Fibroblast of villous mesenchyme (primary cell): ENCODE measurements around the gene IER3IP1. TPM values are rescaled to one million over a fixed set of nuclear protein-coding genes. Genes with fewer than 3 reads are reported as not detected.
"Not testable (repeated sequence)": the region's sequence is repeated elsewhere in the genome, so short reads cannot be mapped to it uniquely, and the experiment has no call there.

ENCODE experiments used
- DNase-seq: peaks from one replicate; pipeline ENCODE4 v3.0.0-alpha.2; 2010; ENCODE audit warnings: low read depth
- H3K4me3 ChIP-seq: 2 replicates; pipeline ENCODE4 v1.5.1; 2011; ENCODE audit warnings: low read depth, mild to moderate bottlenecking, low read length
- CTCF ChIP-seq: IDR thresholded peaks from 2 replicates; pipeline ENCODE4 v1.5.1; 2012; ENCODE audit warnings: low read depth, mild to moderate bottlenecking, low read length; ENCODE audit not compliant: insufficient read depth
- total RNA-seq: library from RNA; depleted of rRNA; stranded (reverse); fragments of >200 nt; gene quantifications from 2 replicates; pipeline ENCODE4 v1.2.3, GENCODE V29; 2012

The IER3IP1 gene
- total RNA-seq, 1 donor: 27.6 TPM

DNA sequence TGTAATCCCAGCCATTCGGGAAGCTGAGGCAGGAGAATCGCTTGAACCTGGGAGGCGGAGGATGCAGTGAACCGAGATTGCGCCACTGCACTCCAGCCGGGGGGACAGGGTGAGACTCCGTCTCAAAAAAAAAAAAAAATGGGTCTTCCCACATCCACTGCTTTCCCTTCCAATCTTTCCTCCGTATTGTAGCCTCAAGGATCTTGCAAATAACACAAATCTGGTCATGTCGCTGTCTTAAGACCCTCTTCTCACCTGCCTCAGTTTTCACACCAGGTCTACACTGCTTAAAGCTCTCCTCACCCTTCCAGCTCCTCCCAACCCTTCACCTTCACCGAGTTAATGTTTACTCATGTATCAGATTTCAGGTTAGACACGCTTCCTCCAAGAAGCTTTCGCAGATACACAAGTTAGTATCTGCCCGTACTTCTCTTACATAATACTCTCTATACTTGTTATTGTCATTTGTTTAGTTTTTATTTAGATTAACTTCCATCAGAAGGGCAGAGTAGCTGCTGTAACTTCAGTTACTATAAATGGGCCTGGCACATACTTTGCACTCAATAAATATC lies 1.5 kb downstream of the IER3IP1 start:
- H3K4me3 ChIP-seq: peak overlapping the region; percentile 93
- DNase-seq: no peak
- no peak for TF ChIP-seq CTCF

DNA sequence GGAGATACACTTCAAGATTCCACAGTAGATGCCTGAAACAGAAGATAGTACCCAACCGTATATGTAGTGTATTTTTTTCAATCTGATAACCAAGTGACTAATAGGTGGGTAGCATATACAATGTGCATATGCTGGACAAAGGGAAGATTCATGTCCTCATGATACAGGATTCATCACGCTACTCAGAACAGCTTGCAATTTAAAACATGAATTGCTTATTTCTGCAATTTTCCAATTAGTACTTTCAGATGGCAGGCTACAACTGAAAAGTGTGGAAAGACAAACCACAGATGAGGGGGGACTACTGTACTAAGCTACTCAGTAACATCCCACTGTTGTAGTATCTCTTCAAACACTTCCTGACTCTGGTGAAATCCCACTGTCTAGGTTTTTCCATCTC lies 3.7 kb downstream of the IER3IP1 start:
- no peak for TF ChIP-seq CTCF
- DNase-seq: no peak
- no peak overlapping the region for H3K4me3 ChIP-seq

DNA sequence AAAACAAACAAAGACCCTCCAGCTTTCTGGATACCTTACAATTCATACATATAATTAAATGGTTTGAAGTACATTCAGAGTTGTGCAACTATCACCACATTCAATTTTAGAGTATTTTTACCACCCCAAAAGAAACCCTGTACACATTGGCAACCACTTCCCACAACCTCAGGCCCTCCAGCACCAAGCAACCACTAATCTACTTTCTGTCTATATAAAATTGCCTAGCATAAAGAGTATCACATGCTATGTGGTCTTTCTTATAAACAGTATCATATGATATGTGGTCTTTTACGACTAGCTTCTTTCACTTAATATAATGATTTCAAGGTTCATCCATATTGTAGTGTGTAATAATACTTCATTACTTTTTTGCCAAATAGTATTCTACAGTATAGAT lies 7.3 kb downstream of the IER3IP1 start:
- no peak for TF ChIP-seq CTCF

DNA sequence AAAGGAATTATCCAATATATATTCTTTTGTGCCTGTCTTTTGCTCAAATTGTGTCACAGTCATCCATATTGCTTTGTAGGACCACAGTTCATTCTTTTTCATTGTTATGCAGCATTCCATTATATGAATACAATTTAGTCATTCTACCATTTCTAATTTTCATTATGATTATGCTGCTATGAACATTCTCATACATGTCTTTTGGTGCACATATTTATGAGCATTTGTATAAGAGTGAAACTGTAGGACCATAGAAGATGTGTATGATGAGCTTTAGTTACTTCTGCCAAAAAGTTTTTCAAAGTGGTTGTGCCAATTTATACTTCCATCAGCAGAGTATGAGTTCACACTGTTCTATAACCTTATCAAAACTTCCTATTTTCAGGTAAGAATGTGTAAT lies 7.7 kb downstream of the IER3IP1 start:
- no peak for TF ChIP-seq CTCF

More for the DNA sequence above, 7.3 kb downstream of the IER3IP1 start:
- DNase-seq: no peak
- H3K4me3 ChIP-seq: no peak overlapping the region

DNA sequence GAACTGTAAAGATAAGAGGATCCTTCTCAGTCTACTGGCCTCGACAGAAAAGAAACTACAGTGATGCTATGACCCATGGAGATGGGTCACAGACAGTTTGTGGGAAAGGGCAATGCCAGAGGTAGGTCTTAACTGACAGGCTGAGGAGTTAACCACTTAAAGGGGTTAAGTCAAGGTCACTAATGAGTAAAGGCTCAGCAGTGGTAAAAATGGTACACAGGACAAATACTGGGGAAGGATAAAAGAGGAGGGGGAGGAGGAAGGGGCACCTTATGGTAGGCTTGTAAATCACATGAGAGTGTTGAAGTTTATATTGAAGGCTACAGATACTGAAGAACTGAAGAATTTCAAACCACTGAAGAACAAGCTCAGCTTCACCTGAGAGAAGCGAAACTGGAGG lies 9.9 kb downstream of the IER3IP1 start:
- DNase-seq: no peak
- TF ChIP-seq CTCF: no peak

More for the DNA sequence above, 7.7 kb downstream of the IER3IP1 start:
- DNase-seq: no peak
- H3K4me3 ChIP-seq: no peak overlapping the region

DNA sequence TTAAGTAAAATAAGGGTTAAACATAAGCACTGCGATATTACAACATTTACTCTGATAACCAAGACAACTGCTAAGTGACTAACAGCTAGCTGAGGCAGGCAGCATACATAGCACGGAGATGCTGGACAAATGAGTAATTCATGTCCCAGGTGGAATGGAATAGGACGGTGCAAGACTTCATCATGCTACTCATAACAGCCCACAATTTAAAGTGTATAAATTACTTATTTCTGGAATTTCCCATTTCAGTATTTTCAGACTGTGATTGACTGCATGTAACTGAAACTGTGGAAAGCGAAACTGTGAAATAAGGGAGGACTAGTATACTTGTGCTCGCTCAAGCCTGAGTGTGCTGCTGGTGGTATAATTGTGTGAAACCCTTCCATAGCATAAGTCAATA lies 12.9 kb downstream of the IER3IP1 start:
- TF ChIP-seq CTCF: no peak
- H3K4me3 ChIP-seq: peak overlapping the region; percentile 26
- peak; percentile 36 for DNase-seq

More for the DNA sequence above, 9.9 kb downstream of the IER3IP1 start:
- H3K4me3 ChIP-seq: no peak overlapping the region

DNA sequence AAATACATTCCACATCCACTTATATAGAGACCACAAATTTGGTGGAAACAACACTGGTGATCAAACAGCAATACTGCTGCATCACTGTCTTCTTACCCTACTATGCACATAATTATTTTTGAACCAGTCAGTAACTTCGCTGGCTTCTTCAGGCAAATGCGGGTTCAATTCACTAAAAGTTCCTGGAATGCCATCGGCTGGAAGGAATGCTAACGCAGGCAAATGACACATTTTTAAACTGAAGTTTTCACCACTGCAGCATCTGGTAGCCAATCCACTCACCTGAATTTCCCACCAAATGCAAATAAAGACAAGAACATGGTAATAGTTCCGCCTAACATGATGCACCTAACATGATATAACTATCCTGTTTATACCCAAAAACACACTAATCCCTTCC lies 15.9 kb downstream of the IER3IP1 start:
- TF ChIP-seq CTCF: no peak
- H3K4me3 ChIP-seq: no peak overlapping the region
- DNase-seq: no peak

- H3K4me3 ChIP-seq: not testable (repeated sequence)
- peak; percentile 71 for DNase-seq
These were observed 17.8 kb downstream of the IER3IP1 start for GRCh38 chr18:47158404-47158803.
